Right lobe of liver (tissue), 4 donors: ENCODE results near the gene ARL4A.

ENCODE experiments used
- POLR2A ChIP-seq: fragments of 450-650 bp; IDR thresholded peaks from one replicate; pipeline ENCODE4 v1.6.1; 2017; ENCODE audit warnings: antibody characterized with exemption, mild to moderate bottlenecking
- TF ChIP-seq, protein P1 (sequence below), 4 donors: fragments of 200-600 bp in 3 of 4; fragments of 450-650 bp in 1 of 4; IDR thresholded peaks; one replicate each; pipeline versions ENCODE4 v1.5.1 to v1.8.0; 2016 to 2022; ENCODE audit warnings: antibody characterized with exemption in 4 of 4, mild to moderate bottlenecking in 2 of 4
- donor health status: DM: no; HTN: no; CAD: no.
- donor health status: DM: no; HTN: no; CAD: no.
- donor health status: DM: no; HTN: yes; CAD: no.

DNA sequence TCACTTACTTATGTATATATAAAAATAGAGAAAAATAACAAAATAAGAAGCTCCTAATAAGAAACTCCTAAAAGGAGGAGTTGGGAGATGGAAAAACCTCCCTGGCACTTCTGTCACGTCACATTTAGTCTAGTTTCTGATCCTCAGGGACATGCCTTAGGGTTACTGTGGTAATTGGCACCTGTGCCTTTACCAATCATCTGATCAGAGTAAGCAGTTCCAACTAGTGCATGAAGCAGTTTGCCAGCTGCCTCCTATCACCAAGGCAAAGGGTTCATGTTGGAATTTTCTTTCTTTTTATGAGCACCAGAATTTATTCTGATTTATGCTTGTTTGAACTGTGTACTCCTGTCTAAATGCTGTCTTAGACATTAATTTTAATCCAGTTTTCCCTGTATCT lies 49.9 kb downstream of the ARL4A start:
- TF ChIP-seq, protein P1, sequence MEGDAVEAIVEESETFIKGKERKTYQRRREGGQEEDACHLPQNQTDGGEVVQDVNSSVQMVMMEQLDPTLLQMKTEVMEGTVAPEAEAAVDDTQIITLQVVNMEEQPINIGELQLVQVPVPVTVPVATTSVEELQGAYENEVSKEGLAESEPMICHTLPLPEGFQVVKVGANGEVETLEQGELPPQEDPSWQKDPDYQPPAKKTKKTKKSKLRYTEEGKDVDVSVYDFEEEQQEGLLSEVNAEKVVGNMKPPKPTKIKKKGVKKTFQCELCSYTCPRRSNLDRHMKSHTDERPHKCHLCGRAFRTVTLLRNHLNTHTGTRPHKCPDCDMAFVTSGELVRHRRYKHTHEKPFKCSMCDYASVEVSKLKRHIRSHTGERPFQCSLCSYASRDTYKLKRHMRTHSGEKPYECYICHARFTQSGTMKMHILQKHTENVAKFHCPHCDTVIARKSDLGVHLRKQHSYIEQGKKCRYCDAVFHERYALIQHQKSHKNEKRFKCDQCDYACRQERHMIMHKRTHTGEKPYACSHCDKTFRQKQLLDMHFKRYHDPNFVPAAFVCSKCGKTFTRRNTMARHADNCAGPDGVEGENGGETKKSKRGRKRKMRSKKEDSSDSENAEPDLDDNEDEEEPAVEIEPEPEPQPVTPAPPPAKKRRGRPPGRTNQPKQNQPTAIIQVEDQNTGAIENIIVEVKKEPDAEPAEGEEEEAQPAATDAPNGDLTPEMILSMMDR (IDR thresholded peaks at IDR 0.05), result no peak
- no peak for TF ChIP-seq POLR2A
